Measurements from ENCODE around the gene ACOD1.
"Not testable (repeated sequence)": the region's sequence is repeated elsewhere in the genome, so short reads cannot be mapped to it uniquely, and the experiment has no call there.

The ACOD1 gene

GRCh38 chr13:76948149-76948548 lies at the start of gene ACOD1:
ACOD1 (plus strand) TSS chr13:76948511; CDS start chr13:76948559, 48 bp downstream.
- Mint-ChIP-seq H3K4me1 (peaks cover 2% of the 10 kb centered on the region), H3K36me3 (ENCODE audit: low read depth) (no peaks in the 10 kb centered on the region), H3K27me3 (ENCODE audit: low read depth) (peaks cover 5% of the 10 kb centered on the region), H3K27ac (no peak within 1 kb of the TSS), H3K4me3 (no peak within 1 kb of the TSS), H3K9me3 (no peaks in the 10 kb centered on the region)
- TF ChIP-seq, protein P1, sequence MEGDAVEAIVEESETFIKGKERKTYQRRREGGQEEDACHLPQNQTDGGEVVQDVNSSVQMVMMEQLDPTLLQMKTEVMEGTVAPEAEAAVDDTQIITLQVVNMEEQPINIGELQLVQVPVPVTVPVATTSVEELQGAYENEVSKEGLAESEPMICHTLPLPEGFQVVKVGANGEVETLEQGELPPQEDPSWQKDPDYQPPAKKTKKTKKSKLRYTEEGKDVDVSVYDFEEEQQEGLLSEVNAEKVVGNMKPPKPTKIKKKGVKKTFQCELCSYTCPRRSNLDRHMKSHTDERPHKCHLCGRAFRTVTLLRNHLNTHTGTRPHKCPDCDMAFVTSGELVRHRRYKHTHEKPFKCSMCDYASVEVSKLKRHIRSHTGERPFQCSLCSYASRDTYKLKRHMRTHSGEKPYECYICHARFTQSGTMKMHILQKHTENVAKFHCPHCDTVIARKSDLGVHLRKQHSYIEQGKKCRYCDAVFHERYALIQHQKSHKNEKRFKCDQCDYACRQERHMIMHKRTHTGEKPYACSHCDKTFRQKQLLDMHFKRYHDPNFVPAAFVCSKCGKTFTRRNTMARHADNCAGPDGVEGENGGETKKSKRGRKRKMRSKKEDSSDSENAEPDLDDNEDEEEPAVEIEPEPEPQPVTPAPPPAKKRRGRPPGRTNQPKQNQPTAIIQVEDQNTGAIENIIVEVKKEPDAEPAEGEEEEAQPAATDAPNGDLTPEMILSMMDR (IDR thresholded peaks at IDR 0.05; ENCODE audit: unreplicated experiment in 3 of 3), result no peak

- not testable (repeated sequence) for H3K4me1 Mint-ChIP-seq; H3K4me3 Mint-ChIP-seq; H3K27ac Mint-ChIP-seq; H3K36me3 Mint-ChIP-seq (ENCODE audit: low read depth)
- peaks cover 16% of the 10 kb centered on the region for H3K27me3 Mint-ChIP-seq (ENCODE audit: low read depth)
- H3K9me3 Mint-ChIP-seq, result peaks cover 24% of the 10 kb centered on the region
Observed at GRCh38 chr13:76899066-76899465, 49.2 kb upstream of the ACOD1 start.

GRCh38 chr13:76903544-76904162 lies 44.7 kb upstream of the ACOD1 start:
- Mint-ChIP-seq H3K4me3 (no peak overlapping the region), H3K36me3 (ENCODE audit: low read depth) (peaks cover 5% of the 10 kb centered on the region), H3K4me1 (peaks cover 7% of the 10 kb centered on the region), H3K27me3 (ENCODE audit: low read depth) (peaks cover 21% of the 10 kb centered on the region), H3K9me3 (peaks cover 11% of the 10 kb centered on the region), H3K27ac (no peak overlapping the region)
- TF ChIP-seq, protein P1 (IDR thresholded peaks at IDR 0.05; ENCODE audit: unreplicated experiment in 3 of 3), result peak; percentile 98 to 99 (median 99)

DNA sequence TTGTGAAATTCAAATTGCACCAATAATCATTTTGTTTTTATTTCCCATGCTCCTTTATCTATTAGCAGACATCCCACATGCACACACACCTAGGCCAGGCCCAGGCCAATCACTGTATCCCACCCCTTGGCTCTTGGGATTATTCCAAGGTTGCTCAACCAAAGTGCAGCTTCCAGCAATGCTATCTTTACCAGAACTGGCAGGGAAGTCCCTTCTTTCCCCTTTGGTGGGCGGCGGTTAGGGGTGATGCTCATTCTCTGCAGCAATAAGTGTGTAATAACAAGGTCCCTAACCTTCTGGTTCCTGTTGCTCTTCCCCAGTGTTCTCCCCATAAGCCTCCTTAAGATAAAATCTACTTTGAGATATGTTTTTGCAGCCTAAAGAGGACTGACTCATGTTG lies 43.8 kb upstream of the ACOD1 start:
- peaks cover 7% of the 10 kb centered on the region for H3K4me1 Mint-ChIP-seq
- no peak overlapping the region for H3K4me3 Mint-ChIP-seq
- peaks cover 21% of the 10 kb centered on the region for H3K27me3 Mint-ChIP-seq (ENCODE audit: low read depth)
- no peak overlapping the region for H3K27ac Mint-ChIP-seq
- no peaks in the 10 kb centered on the region for H3K36me3 Mint-ChIP-seq (ENCODE audit: low read depth)
- peaks cover 3% of the 10 kb centered on the region for H3K9me3 Mint-ChIP-seq
- TF ChIP-seq, protein P1 (IDR thresholded peaks at IDR 0.05; ENCODE audit: unreplicated experiment in 3 of 3), result no peak

DNA sequence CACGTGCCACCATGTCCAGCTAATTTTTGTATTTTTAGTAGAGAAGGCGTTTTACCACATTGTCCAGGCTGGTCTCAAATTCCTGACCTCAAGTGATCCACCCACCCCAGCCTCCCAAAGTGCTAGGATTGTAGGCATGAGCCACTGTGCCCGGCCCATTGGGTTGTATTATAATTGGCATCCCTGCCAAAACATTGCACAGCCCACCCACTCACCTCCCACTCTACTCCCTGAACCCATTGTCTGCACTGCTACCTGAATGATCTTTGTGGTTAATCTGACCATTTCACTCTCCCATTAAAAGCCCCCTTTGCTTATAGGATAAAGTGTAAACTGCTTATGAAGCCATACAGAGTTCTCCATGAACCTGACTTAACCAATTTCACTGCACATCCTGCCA lies 35.8 kb upstream of the ACOD1 start:
- H3K4me1 Mint-ChIP-seq, result peaks cover 6% of the 10 kb centered on the region
- H3K9me3 Mint-ChIP-seq, result peaks cover 6% of the 10 kb centered on the region
- H3K27me3 Mint-ChIP-seq (ENCODE audit: low read depth), result peaks cover 8% of the 10 kb centered on the region
- no peak overlapping the region for H3K27ac Mint-ChIP-seq
- no peak overlapping the region for H3K4me3 Mint-ChIP-seq
- H3K36me3 Mint-ChIP-seq (ENCODE audit: low read depth), result no peaks in the 10 kb centered on the region
- TF ChIP-seq, protein P1 (IDR thresholded peaks at IDR 0.05; ENCODE audit: unreplicated experiment in 3 of 3), result no peak

- Mint-ChIP-seq H3K36me3 (ENCODE audit: low read depth) (no peaks in the 10 kb centered on the region), H3K4me3 (no peak overlapping the region), H3K27ac (no peak overlapping the region), H3K9me3 (peaks cover 14% of the 10 kb centered on the region), H3K27me3 (ENCODE audit: low read depth) (peaks cover 8% of the 10 kb centered on the region), H3K4me1 (peaks cover 8% of the 10 kb centered on the region)
- TF ChIP-seq, protein P1 (IDR thresholded peaks at IDR 0.05; ENCODE audit: unreplicated experiment in 3 of 3), result no peak
Observed at GRCh38 chr13:76913898-76914297, 34.4 kb upstream of the ACOD1 start.

Measured in nephron (organoid).